Measurements from ENCODE around the gene ZNF629. TPM values are rescaled to one million over a fixed set of nuclear protein-coding genes. Genes with fewer than 3 reads are reported as not detected.

Gene ZNF629
- total RNA-seq, 2 experiments from 2014 or later: 2.1 to 2.3 TPM

DNA sequence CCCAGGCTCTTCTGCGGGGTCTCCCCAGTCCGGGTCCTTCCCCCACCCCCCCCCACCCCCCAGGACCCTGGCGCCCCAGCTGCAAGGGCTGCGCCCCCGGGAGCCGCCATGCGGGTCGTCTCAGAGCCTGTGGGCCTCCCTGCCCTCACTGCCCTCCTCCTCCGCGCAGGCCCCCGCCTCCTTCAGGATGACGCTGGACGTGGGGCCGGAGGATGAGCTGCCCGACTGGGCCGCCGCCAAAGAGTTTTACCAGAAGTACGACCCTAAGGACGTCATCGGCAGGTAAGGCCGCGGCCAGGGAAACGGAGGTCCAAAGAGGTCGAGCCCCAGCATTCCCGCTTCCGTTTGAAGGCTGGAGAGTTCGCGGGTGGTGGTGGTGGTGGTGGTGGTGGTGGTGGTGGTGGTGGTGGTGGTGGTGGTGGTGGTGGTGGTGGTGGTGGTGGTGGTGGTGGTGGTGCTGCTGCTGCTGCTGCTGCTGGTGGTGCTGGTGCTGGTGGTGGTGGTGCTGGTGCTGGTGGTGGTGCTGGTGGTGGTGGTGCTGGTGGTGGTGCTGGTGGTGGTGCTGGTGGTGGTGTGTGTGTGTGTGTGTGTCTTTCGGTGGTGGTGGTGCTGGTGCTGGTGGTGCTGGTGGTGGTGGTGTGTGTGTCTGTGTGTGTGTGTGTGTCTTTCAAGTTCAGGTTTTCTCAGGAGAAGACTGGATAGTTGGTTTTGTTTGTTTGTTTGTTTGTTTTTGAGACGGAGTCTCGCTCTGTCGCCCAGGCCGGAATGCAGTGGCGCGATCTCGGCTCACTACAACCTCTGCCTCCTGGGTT, 38.2 kb downstream of the ZNF629 start:
- intact Hi-C loops (cut with micrococcal nuclease): loop anchor here (1.0 to 2.0 kb wide), 8 partner anchors 13 to 326 kb away; partner anchors contain the start of genes CFAP119, FBRS, PRR14 and RNF40
- CTCF ChIA-PET: interaction anchor here (0.6 to 1.4 kb wide), 2 partner anchors 19 to 66 kb away, joined by 5 read pairs; no protein-coding TSS in a partner anchor

GRCh38 chr16:30747799-30748633, 39.0 kb downstream of the ZNF629 start, which contains the start of gene PHKG2:
PHKG2 (plus strand) TSS chr16:30748425; CDS start chr16:30748821, 396 bp downstream.
- CTCF ChIA-PET: interaction anchor here (0.5 to 1.4 kb wide), 6 partner anchors 18 to 152 kb away, joined by 3 to 6 read pairs (median 5); no protein-coding TSS in a partner anchor
- peaks cover 19% of the 10 kb centered on the region for H3K4me1 Mint-ChIP-seq (ENCODE audit: low read depth)
- DNase-seq: peak; percentile 99

More for the DNA sequence above, 38.2 kb downstream of the ZNF629 start:
- DNase-seq: no peak
- H3K27me3 Mint-ChIP-seq (ENCODE audit: low read depth): no peaks in the 10 kb centered on the region
- peak overlapping the region; percentile 89 for H3K4me3 Mint-ChIP-seq
- H3K36me3 Mint-ChIP-seq (ENCODE audit: low read depth): peaks cover 12% of the 10 kb centered on the region
- H3K9me3 Mint-ChIP-seq: no peaks in the 10 kb centered on the region
- peaks cover 19% of the 10 kb centered on the region for H3K4me1 Mint-ChIP-seq (ENCODE audit: low read depth)
- H3K27ac Mint-ChIP-seq: no peak overlapping the region

GRCh38 chr16:30747331-30747730, 39.7 kb downstream of the ZNF629 start:
- no peaks in the 10 kb centered on the region for H3K27me3 Mint-ChIP-seq (ENCODE audit: low read depth)
- H3K27ac Mint-ChIP-seq: peak overlapping the region; percentile 86
- DNase-seq: no peak
- H3K4me1 Mint-ChIP-seq (ENCODE audit: low read depth): peaks cover 19% of the 10 kb centered on the region
- peaks cover 19% of the 10 kb centered on the region for H3K36me3 Mint-ChIP-seq (ENCODE audit: low read depth)
- CTCF ChIA-PET: interaction anchor here (0.5 to 1.4 kb wide), 5 partner anchors 20 to 153 kb away, joined by 3 to 6 read pairs (median 5); no protein-coding TSS in a partner anchor
- no peaks in the 10 kb centered on the region for H3K9me3 Mint-ChIP-seq
- intact Hi-C loops (cut with micrococcal nuclease): no loop called here
- peak overlapping the region; percentile 89 for H3K4me3 Mint-ChIP-seq

More at GRCh38 chr16:30747799-30748633, 39.0 kb downstream of the ZNF629 start, which contains the start of gene PHKG2:
- Mint-ChIP-seq H3K9me3 (no peaks in the 10 kb centered on the region), H3K4me3 (peak within 1 kb of the TSS; percentile 89), H3K27ac (peak within 1 kb of the TSS; percentile 86), H3K36me3 (ENCODE audit: low read depth) (peaks cover 19% of the 10 kb centered on the region), H3K27me3 (ENCODE audit: low read depth) (no peaks in the 10 kb centered on the region)
- intact Hi-C loops (cut with micrococcal nuclease): loop anchor here (1.0 to 2.0 kb wide), 8 partner anchors 14 to 327 kb away; partner anchors contain the start of genes CFAP119, FBRS, PRR14 and RNF40

DNA sequence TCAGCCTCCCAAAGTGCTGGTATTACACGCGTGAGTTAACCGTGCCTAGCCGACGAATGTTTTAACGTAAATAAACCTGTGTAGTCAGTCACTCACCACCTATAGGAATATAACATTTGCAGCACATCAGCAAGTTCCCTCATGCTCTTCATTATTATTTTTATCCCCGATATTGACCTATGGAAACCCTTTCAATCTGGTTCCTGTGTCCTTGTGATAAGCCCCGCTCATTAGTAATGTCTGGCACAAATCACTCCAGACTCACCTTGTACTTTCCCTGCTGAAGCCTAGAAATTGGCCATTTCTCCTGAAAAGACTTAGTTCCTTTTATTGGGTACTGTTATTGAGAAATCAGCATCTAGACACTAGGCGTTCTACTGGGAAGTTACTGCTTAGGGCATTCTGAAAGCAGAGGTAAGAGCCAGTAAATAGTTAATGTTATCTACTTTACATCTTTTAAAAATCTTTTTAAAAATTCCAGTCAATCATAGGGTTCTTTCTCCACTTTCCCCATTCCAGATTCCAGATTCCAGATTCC, 40.3 kb downstream of the ZNF629 start:
- Mint-ChIP-seq H3K9me3 (no peaks in the 10 kb centered on the region), H3K27me3 (ENCODE audit: low read depth) (no peaks in the 10 kb centered on the region), H3K4me3 (no peak overlapping the region), H3K27ac (no peak overlapping the region), H3K36me3 (ENCODE audit: low read depth) (peaks cover 22% of the 10 kb centered on the region), H3K4me1 (ENCODE audit: low read depth) (peaks cover 19% of the 10 kb centered on the region)
- DNase-seq: no peak
- CTCF ChIA-PET: no interaction called here
- intact Hi-C loops (cut with micrococcal nuclease): no loop called here

DNA sequence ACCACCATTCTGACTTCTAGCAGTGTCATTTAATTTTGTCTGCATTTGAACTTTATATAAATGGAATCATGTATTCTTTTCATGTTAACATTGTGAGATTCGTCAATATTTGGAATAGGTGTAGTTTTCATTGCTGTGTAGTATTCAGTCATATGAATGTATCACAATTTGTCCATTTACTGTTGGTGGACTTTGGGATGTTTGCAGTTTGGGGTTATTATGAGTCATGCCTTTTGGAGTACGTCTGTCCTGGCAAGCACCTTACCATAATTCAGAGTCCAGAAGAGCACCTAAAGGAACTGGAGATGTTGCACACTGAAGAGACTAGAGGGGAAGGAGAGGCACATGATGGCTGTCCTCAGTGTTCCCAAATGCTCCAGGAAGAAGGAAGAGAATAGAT, 41.9 kb downstream of the ZNF629 start:
- no peak for DNase-seq
- Mint-ChIP-seq H3K9me3 (no peaks in the 10 kb centered on the region), H3K27me3 (ENCODE audit: low read depth) (no peaks in the 10 kb centered on the region), H3K4me1 (ENCODE audit: low read depth) (peaks cover 29% of the 10 kb centered on the region), H3K27ac (no peak overlapping the region), H3K36me3 (ENCODE audit: low read depth) (peaks cover 23% of the 10 kb centered on the region), H3K4me3 (no peak overlapping the region)
- CTCF ChIA-PET: interaction anchor here (0.6 kb wide), 1 partner anchor 148 kb away, joined by 4 read pairs; no protein-coding TSS in a partner anchor
- intact Hi-C loops (cut with micrococcal nuclease): no loop called here

GRCh38 chr16:30744183-30744582, 42.8 kb downstream of the ZNF629 start:
- H3K27me3 Mint-ChIP-seq (ENCODE audit: low read depth): no peaks in the 10 kb centered on the region
- intact Hi-C loops (cut with micrococcal nuclease): no loop called here
- H3K36me3 Mint-ChIP-seq (ENCODE audit: low read depth): peaks cover 24% of the 10 kb centered on the region
- no peak overlapping the region for H3K4me3 Mint-ChIP-seq
- CTCF ChIA-PET: no interaction called here
- no peaks in the 10 kb centered on the region for H3K9me3 Mint-ChIP-seq
- H3K4me1 Mint-ChIP-seq (ENCODE audit: low read depth): peaks cover 23% of the 10 kb centered on the region
- no peak overlapping the region for H3K27ac Mint-ChIP-seq
- DNase-seq: no peak

DNA sequence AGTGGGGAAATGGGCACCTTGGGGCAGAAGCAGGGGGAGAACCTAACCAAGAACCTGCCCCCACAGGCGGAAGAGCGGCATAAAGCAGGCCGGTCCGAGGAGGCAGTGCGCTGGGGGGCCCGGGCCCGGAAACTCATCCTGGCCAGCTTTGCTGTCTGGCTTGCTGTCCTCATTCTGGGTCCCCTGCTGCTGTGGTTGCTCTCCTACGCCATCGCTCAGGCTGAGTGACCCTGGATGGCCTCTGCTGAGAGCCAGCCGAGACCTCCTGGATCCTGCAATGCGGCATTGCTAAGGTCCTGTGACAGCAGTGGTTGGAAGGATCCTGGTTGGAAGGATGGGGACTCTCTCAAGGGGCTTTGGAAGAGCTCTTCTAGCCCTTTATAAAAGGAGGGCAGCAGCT, 43.3 kb downstream of the ZNF629 start:
- Mint-ChIP-seq H3K4me1 (ENCODE audit: low read depth) (peaks cover 22% of the 10 kb centered on the region), H3K27ac (no peak overlapping the region), H3K9me3 (no peaks in the 10 kb centered on the region), H3K4me3 (no peak overlapping the region), H3K27me3 (ENCODE audit: low read depth) (no peaks in the 10 kb centered on the region), H3K36me3 (ENCODE audit: low read depth) (peaks cover 27% of the 10 kb centered on the region)
- intact Hi-C loops (cut with micrococcal nuclease): no loop called here
- DNase-seq: no peak
- CTCF ChIA-PET: no interaction called here

DNA sequence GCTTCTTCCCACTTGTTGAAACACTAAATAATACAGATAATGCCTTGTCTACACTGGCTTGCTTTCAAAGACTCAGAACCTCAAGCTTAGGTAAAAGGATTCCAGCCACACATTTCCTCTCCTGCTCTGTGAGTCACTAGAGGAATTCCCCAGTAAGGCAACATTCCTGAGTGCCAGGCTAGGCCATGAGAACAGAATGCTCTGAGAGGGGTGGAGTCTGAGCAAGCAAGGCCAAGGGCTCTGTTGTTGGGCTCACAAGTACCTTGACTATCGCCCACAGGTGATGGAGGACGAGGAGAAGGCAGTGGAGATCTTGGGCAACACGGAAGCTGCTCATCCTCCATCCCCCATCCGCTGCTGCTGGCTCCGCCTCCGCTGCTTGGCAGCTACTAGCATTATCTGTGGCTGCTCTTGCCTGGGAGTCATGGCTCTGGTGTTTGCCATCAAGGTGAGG, 45.5 kb downstream of the ZNF629 start:
- Mint-ChIP-seq H3K9me3 (no peaks in the 10 kb centered on the region), H3K36me3 (ENCODE audit: low read depth) (peaks cover 36% of the 10 kb centered on the region), H3K27me3 (ENCODE audit: low read depth) (no peaks in the 10 kb centered on the region), H3K4me3 (no peak overlapping the region), H3K27ac (no peak overlapping the region), H3K4me1 (ENCODE audit: low read depth) (peaks cover 10% of the 10 kb centered on the region)
- intact Hi-C loops (cut with micrococcal nuclease): no loop called here
- CTCF ChIA-PET: interaction anchor here (0.6 kb wide), 1 partner anchor 95 kb away, joined by 3 read pairs; no protein-coding TSS in a partner anchor
- DNase-seq: no peak

GRCh38 chr16:30740364-30741251, 46.4 kb downstream of the ZNF629 start:
- no peaks in the 10 kb centered on the region for H3K27me3 Mint-ChIP-seq (ENCODE audit: low read depth)
- H3K4me1 Mint-ChIP-seq (ENCODE audit: low read depth): peaks cover 10% of the 10 kb centered on the region
- H3K4me3 Mint-ChIP-seq: no peak overlapping the region
- peak overlapping the region; percentile 67 for H3K27ac Mint-ChIP-seq
- CTCF ChIA-PET: interaction anchor here (0.6 kb wide), 1 partner anchor 95 kb away, joined by 3 read pairs; no protein-coding TSS in a partner anchor
- no peaks in the 10 kb centered on the region for H3K9me3 Mint-ChIP-seq
- H3K36me3 Mint-ChIP-seq (ENCODE audit: low read depth): peaks cover 44% of the 10 kb centered on the region
- no peak for DNase-seq
- intact Hi-C loops (cut with micrococcal nuclease): no loop called here

- H3K36me3 Mint-ChIP-seq (ENCODE audit: low read depth): peaks cover 46% of the 10 kb centered on the region
- H3K27ac Mint-ChIP-seq: no peak overlapping the region
- intact Hi-C loops (cut with micrococcal nuclease): no loop called here
Measured at GRCh38 chr16:30738984-30739951, 47.7 kb downstream of the ZNF629 start.

More at GRCh38 chr16:30738984-30739951, 47.7 kb downstream of the ZNF629 start:
- CTCF ChIA-PET: no interaction called here
- no peak overlapping the region for H3K4me3 Mint-ChIP-seq
- no peak for DNase-seq
- no peaks in the 10 kb centered on the region for H3K27me3 Mint-ChIP-seq (ENCODE audit: low read depth)
- H3K4me1 Mint-ChIP-seq (ENCODE audit: low read depth): peaks cover 10% of the 10 kb centered on the region
- H3K9me3 Mint-ChIP-seq: no peaks in the 10 kb centered on the region

All from activated naive CD4-positive, alpha-beta T cell treated with anti-CD3 and anti-CD28 coated beads for 36 hours (primary cell).